ENCODE data around the gene TMPRSS7. TPM values are rescaled to one million over a fixed set of nuclear protein-coding genes. Genes with fewer than 3 reads are reported as not detected.

The TMPRSS7 gene
- total RNA-seq, 1 experiment from 2014 or later: not detected

DNA sequence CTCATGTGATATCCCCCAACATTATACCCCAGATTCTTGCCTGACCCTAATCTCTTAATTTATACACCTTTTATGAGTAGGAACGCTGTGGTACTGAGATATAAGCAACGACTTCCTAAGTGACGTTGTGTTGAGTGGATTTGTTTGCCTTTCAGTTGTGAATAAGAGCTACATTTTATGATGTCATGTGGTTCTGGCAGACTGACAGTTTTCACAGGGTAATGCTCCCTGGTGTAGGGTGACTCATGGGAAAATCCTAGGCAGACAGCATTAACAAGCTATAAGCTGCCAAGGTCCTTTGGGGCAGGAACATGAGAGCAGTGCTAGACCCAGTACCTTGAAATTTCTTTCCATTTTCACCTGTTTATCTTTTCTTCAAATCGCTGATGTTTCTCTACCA, 62.8 kb downstream of the TMPRSS7 start:
- Mint-ChIP-seq H3K4me1 (peaks cover 25% of the 10 kb centered on the region), H3K36me3 (0 out of 2 replicates have a peak, but pooled peaks cover 6% of the 10 kb centered on the region), H3K27me3 (ENCODE audit: low read depth) (no peaks in the 10 kb centered on the region), H3K4me3 (no peak overlapping the region), H3K9me3 (no peaks in the 10 kb centered on the region), H3K27ac (no peak overlapping the region)
- ChIA-PET CTCF (interaction anchor here (2.2 kb wide), 1 partner anchor 14 kb away, joined by 5 read pairs; no protein-coding TSS in a partner anchor), POLR2A (no interaction called here)
- no peak for TF ChIP-seq RORB (CRISPR knock-in tag; IDR thresholded peaks at IDR 0.05)
- TF ChIP-seq, protein P1, sequence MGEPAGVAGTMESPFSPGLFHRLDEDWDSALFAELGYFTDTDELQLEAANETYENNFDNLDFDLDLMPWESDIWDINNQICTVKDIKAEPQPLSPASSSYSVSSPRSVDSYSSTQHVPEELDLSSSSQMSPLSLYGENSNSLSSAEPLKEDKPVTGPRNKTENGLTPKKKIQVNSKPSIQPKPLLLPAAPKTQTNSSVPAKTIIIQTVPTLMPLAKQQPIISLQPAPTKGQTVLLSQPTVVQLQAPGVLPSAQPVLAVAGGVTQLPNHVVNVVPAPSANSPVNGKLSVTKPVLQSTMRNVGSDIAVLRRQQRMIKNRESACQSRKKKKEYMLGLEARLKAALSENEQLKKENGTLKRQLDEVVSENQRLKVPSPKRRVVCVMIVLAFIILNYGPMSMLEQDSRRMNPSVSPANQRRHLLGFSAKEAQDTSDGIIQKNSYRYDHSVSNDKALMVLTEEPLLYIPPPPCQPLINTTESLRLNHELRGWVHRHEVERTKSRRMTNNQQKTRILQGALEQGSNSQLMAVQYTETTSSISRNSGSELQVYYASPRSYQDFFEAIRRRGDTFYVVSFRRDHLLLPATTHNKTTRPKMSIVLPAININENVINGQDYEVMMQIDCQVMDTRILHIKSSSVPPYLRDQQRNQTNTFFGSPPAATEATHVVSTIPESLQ (CRISPR knock-in tag; IDR thresholded peaks at IDR 0.05): no peak
- no peak for TF ChIP-seq MXD4 (CRISPR knock-in tag; IDR thresholded peaks at IDR 0.05; ENCODE audit: borderline replicate concordance)
- no peak for TF ChIP-seq NFE2L1 (CRISPR knock-in tag; IDR thresholded peaks at IDR 0.05)
- TF ChIP-seq, protein P2, sequence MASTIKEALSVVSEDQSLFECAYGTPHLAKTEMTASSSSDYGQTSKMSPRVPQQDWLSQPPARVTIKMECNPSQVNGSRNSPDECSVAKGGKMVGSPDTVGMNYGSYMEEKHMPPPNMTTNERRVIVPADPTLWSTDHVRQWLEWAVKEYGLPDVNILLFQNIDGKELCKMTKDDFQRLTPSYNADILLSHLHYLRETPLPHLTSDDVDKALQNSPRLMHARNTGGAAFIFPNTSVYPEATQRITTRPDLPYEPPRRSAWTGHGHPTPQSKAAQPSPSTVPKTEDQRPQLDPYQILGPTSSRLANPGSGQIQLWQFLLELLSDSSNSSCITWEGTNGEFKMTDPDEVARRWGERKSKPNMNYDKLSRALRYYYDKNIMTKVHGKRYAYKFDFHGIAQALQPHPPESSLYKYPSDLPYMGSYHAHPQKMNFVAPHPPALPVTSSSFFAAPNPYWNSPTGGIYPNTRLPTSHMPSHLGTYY (CRISPR knock-in tag; IDR thresholded peaks at IDR 0.05): no peak
- TF ChIP-seq, protein P3, sequence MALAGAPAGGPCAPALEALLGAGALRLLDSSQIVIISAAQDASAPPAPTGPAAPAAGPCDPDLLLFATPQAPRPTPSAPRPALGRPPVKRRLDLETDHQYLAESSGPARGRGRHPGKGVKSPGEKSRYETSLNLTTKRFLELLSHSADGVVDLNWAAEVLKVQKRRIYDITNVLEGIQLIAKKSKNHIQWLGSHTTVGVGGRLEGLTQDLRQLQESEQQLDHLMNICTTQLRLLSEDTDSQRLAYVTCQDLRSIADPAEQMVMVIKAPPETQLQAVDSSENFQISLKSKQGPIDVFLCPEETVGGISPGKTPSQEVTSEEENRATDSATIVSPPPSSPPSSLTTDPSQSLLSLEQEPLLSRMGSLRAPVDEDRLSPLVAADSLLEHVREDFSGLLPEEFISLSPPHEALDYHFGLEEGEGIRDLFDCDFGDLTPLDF (CRISPR knock-in tag; IDR thresholded peaks at IDR 0.05): no peak
- no peak for TF ChIP-seq ZNF263 (CRISPR knock-in tag; IDR thresholded peaks at IDR 0.05; ENCODE audit: low read depth)
- TF ChIP-seq, protein P4, sequence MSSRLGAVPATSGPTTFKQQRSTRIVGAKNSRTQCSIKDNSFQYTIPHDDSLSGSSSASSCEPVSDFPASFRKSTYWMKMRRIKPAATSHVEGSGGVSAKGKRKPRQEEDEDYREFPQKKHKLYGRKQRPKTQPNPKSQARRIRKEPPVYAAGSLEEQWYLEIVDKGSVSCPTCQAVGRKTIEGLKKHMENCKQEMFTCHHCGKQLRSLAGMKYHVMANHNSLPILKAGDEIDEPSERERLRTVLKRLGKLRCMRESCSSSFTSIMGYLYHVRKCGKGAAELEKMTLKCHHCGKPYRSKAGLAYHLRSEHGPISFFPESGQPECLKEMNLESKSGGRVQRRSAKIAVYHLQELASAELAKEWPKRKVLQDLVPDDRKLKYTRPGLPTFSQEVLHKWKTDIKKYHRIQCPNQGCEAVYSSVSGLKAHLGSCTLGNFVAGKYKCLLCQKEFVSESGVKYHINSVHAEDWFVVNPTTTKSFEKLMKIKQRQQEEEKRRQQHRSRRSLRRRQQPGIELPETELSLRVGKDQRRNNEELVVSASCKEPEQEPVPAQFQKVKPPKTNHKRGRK (CRISPR knock-in tag; IDR thresholded peaks at IDR 0.05; ENCODE audit: borderline replicate concordance): no peak
- TF ChIP-seq GRHL2 (CRISPR knock-in tag; IDR thresholded peaks at IDR 0.05; ENCODE audit: insufficient replicate concordance, severe bottlenecking): no peak
- TF ChIP-seq OVOL2 (CRISPR knock-in tag; IDR thresholded peaks at IDR 0.05; ENCODE audit: borderline replicate concordance): no peak
- TF ChIP-seq ZNF232 (CRISPR knock-in tag; IDR thresholded peaks at IDR 0.05): no peak
- no peak for TF ChIP-seq ZNF219 (CRISPR knock-in tag; IDR thresholded peaks at IDR 0.05; ENCODE audit: borderline replicate concordance)
- TF ChIP-seq, protein P5, sequence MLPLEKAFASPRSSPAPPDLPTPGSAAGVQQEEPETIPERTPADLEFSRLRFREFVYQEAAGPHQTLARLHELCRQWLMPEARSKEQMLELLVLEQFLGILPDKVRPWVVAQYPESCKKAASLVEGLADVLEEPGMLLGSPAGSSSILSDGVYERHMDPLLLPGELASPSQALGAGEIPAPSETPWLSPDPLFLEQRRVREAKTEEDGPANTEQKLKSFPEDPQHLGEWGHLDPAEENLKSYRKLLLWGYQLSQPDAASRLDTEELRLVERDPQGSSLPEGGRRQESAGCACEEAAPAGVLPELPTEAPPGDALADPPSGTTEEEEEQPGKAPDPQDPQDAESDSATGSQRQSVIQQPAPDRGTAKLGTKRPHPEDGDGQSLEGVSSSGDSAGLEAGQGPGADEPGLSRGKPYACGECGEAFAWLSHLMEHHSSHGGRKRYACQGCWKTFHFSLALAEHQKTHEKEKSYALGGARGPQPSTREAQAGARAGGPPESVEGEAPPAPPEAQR (CRISPR knock-in tag; IDR thresholded peaks at IDR 0.05): no peak
- TF ChIP-seq, protein P6, sequence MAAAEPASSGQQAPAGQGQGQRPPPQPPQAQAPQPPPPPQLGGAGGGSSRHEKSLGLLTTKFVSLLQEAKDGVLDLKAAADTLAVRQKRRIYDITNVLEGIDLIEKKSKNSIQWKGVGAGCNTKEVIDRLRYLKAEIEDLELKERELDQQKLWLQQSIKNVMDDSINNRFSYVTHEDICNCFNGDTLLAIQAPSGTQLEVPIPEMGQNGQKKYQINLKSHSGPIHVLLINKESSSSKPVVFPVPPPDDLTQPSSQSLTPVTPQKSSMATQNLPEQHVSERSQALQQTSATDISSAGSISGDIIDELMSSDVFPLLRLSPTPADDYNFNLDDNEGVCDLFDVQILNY (CRISPR knock-in tag; IDR thresholded peaks at IDR 0.05): no peak
- TF ChIP-seq ATF1 (CRISPR knock-in tag; IDR thresholded peaks at IDR 0.05): no peak
- TF ChIP-seq NR2C2 (CRISPR knock-in tag; IDR thresholded peaks at IDR 0.05): no peak
- TF ChIP-seq, protein P7, sequence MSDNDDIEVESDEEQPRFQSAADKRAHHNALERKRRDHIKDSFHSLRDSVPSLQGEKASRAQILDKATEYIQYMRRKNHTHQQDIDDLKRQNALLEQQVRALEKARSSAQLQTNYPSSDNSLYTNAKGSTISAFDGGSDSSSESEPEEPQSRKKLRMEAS (CRISPR knock-in tag; IDR thresholded peaks at IDR 0.05): no peak
- ATAC-seq (no peak), DNase-seq (ENCODE audit: low spot score) (no peak)

DNA sequence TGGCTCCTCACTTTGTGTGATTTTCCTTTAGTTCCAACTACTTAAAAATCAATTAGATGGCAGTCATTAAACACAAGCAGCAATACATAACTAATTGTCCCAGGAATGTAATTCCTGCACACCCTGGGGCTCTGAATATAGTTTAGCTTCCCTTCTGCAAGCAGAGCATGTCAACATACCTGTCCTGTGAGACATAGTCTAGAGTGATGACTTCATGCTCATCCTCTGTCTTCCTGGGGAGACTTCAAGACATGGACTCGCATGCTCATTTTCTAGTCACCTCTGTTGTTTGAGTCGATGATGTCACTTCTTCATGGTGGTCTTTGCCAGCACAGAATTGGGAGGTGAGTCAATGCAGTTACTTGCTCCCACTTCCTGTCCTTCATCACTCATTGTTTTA, 67.4 kb downstream of the TMPRSS7 start:
- no peak for DNase-seq (ENCODE audit: low spot score)
- TF ChIP-seq, protein P8, sequence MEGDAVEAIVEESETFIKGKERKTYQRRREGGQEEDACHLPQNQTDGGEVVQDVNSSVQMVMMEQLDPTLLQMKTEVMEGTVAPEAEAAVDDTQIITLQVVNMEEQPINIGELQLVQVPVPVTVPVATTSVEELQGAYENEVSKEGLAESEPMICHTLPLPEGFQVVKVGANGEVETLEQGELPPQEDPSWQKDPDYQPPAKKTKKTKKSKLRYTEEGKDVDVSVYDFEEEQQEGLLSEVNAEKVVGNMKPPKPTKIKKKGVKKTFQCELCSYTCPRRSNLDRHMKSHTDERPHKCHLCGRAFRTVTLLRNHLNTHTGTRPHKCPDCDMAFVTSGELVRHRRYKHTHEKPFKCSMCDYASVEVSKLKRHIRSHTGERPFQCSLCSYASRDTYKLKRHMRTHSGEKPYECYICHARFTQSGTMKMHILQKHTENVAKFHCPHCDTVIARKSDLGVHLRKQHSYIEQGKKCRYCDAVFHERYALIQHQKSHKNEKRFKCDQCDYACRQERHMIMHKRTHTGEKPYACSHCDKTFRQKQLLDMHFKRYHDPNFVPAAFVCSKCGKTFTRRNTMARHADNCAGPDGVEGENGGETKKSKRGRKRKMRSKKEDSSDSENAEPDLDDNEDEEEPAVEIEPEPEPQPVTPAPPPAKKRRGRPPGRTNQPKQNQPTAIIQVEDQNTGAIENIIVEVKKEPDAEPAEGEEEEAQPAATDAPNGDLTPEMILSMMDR (IDR thresholded peaks at IDR 0.05): no peak
- TF ChIP-seq JAZF1 (CRISPR knock-in tag; IDR thresholded peaks at IDR 0.05) (no peak), SP1 (CRISPR knock-in tag; conservative IDR thresholded peaks at IDR 0.05) (no peak), ATF1 (CRISPR knock-in tag; IDR thresholded peaks at IDR 0.05) (no peak), TCF7 (CRISPR knock-in tag; IDR thresholded peaks at IDR 0.05; ENCODE audit: low read depth) (no peak)
- TF ChIP-seq, protein P4 (CRISPR knock-in tag; IDR thresholded peaks at IDR 0.05; ENCODE audit: borderline replicate concordance): no peak

More for the DNA sequence above, 67.4 kb downstream of the TMPRSS7 start:
- ChIA-PET CTCF (interaction anchor here (1.0 to 1.5 kb wide), 2 partner anchors 10 to 88 kb away, joined by 3 to 5 read pairs; no protein-coding TSS in a partner anchor), POLR2A (no interaction called here)
- Mint-ChIP-seq H3K9me3 (no peaks in the 10 kb centered on the region), H3K4me3 (no peak overlapping the region), H3K27ac (no peak overlapping the region), H3K4me1 (peaks cover 5% of the 10 kb centered on the region; the same call in 1 of the 2 replicates), H3K36me3 (peaks cover 15% of the 10 kb centered on the region), H3K27me3 (ENCODE audit: low read depth) (no peaks in the 10 kb centered on the region)
- no peak for ATAC-seq
